Activated CD4-positive, alpha-beta T cell treated with anti-CD3 and anti-CD28 coated beads for 24 hours (primary cell): ENCODE results near the gene RTF2.

Experiments used
- DNase-seq, 2 donors: peaks; one replicate each; pipeline ENCODE4 v3.0.0-alpha.2; 2020; ENCODE audit warnings: low read depth in 2 of 2

The RTF2 gene

GRCh38 chr20:56468316-56469076, at the start of gene RTF2:
TSS of gene RTF2 (plus strand) at chr20:56468627. CDS start at chr20:56468698, 71 bp downstream.
- peak; percentile 93 for DNase-seq

GRCh38 chr20:56420028-56420427, 48.4 kb upstream of the RTF2 start:
- DNase-seq: no peak

GRCh38 chr20:56420940-56421688, 47.3 kb upstream of the RTF2 start:
- DNase-seq: no peak

GRCh38 chr20:56422076-56422823, 46.2 kb upstream of the RTF2 start:
- DNase-seq: no peak

GRCh38 chr20:56422824-56423189, 45.6 kb upstream of the RTF2 start:
- DNase-seq: no peak

- DNase-seq: no peak
Measured at GRCh38 chr20:56423211-56423610, 45.2 kb upstream of the RTF2 start.

- DNase-seq: no peak
Measured at GRCh38 chr20:56423886-56424285, 44.5 kb upstream of the RTF2 start.

- DNase-seq: no peak
Measured at GRCh38 chr20:56424931-56425330, 43.5 kb upstream of the RTF2 start.

GRCh38 chr20:56426026-56426425, 42.4 kb upstream of the RTF2 start:
- no peak for DNase-seq

GRCh38 chr20:56426926-56427325, 41.5 kb upstream of the RTF2 start:
- DNase-seq: no peak

GRCh38 chr20:56427797-56428196, 40.6 kb upstream of the RTF2 start:
- DNase-seq: no peak

- no peak for DNase-seq
Measured at GRCh38 chr20:56428410-56428809, 40.0 kb upstream of the RTF2 start.

GRCh38 chr20:56428881-56429280, 39.5 kb upstream of the RTF2 start:
- no peak for DNase-seq

- DNase-seq: peak in 1 of 2 donors; percentile 24
Measured at GRCh38 chr20:56429502-56429901, 38.9 kb upstream of the RTF2 start.

GRCh38 chr20:56429941-56430340, 38.5 kb upstream of the RTF2 start:
- no peak for DNase-seq

- no peak for DNase-seq
Measured at GRCh38 chr20:56430461-56430860, 38.0 kb upstream of the RTF2 start.

- no peak for DNase-seq
Measured at GRCh38 chr20:56430957-56431356, 37.5 kb upstream of the RTF2 start.

- DNase-seq: no peak
Measured at GRCh38 chr20:56431471-56431870, 37.0 kb upstream of the RTF2 start.

GRCh38 chr20:56433221-56433879, 35.1 kb upstream of the RTF2 start:
- no peak for DNase-seq

GRCh38 chr20:56433880-56434255, 34.6 kb upstream of the RTF2 start:
- DNase-seq: no peak

- no peak for DNase-seq
Measured at GRCh38 chr20:56437196-56437960, 31.0 kb upstream of the RTF2 start.
